Measurements from ENCODE around the gene TRIM52.
"Not testable (repeated sequence)": the region's sequence is repeated elsewhere in the genome, so short reads cannot be mapped to it uniquely, and the experiment has no call there.

The TRIM52 gene

GRCh38 chr5:181260720-181261319 is at the start of gene TRIM52:
Gene TRIM52 (minus strand): TSS chr5:181261143. CDS start chr5:181260813, 330 bp downstream.
- peak; percentile 86 for DNase-seq (ENCODE audit: low read depth)

DNA sequence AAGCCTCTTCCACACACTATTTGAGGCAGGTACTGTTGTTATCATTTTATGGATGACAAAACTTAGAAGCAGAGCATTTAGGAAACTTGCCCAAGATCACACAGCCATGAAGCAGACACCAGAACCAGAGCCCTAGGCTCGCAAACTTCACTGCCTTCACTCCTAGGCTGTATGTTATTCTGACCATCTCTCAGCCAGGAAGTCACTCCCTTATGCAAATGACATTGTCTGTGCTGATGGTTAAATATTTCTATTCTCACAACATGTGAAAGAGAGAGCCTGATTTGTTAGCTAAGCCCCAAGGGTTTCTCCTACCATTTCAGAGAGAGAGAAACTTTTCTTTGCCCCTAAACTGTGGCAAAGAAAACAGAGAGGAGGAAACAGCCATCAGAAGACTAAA is 26.4 kb upstream of the TRIM52 start:
- DNase-seq (ENCODE audit: low read depth): not testable (repeated sequence)

- not testable (repeated sequence) for DNase-seq (ENCODE audit: low read depth)
Observed at GRCh38 chr5:181285962-181286705, 25.2 kb upstream of the TRIM52 start.

DNA sequence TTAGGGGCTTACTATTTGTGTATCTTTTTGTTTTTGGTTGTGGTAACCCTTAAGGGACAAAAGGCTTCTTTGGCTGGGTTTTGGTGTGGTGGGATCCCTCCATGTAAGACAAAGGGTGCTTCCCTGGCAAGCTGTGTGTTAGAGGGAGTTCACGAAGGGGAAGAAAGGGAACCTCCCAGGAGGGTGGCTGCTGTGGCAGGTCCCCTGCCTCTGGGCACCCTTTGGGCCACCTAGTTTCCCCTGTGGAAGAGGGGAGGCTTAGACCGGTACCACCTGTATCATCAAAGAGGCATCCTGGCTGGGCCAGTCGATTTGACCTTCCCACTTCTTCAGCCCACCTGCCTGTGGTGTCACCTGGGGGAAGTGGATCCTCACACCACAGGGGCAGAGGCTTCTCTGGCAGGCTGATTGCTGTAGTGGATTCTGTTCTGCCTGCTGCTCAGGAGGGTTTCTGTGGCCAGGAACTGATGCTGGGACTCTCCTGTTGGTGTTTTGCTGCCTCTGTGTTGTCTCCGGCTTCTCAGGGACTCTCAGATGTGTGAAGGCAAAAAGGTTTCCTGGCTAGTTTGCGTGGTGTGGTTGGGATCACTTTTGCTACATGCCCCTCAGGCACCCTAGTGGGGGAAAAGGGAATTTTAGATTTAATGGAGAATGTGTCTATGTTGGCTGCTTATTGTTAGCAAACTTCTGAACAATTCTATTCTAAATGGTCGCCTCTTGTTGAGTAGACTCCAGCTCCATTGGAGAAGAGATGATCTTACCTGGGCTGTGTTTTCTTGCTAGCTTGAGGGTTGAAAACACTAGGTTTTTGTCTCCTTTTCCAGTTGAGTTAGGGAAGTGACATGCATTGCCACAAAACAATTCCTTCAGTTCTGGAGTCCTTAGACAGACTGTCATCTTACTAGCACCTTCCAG is 23.2 kb upstream of the TRIM52 start:
- DNase-seq (ENCODE audit: low read depth): not testable (repeated sequence)

GRCh38 chr5:181283347-181283746 is 22.4 kb upstream of the TRIM52 start:
- no peak for DNase-seq (ENCODE audit: low read depth)

- DNase-seq (ENCODE audit: low read depth): no peak
Observed at GRCh38 chr5:181282874-181283273, 21.9 kb upstream of the TRIM52 start.

- not testable (repeated sequence) for DNase-seq (ENCODE audit: low read depth)
Observed at GRCh38 chr5:181282415-181282814, 21.5 kb upstream of the TRIM52 start.

- no peak for DNase-seq (ENCODE audit: low read depth)
Observed at GRCh38 chr5:181281984-181282316, 21.0 kb upstream of the TRIM52 start.

- DNase-seq (ENCODE audit: low read depth): no peak
Observed at GRCh38 chr5:181281077-181281983, 20.4 kb upstream of the TRIM52 start.

- no peak for DNase-seq (ENCODE audit: low read depth)
Observed at GRCh38 chr5:181280251-181280762, 19.4 kb upstream of the TRIM52 start.

- DNase-seq (ENCODE audit: low read depth): not testable (repeated sequence)
Observed at GRCh38 chr5:181273433-181273744, 12.4 kb upstream of the TRIM52 start.

DNA sequence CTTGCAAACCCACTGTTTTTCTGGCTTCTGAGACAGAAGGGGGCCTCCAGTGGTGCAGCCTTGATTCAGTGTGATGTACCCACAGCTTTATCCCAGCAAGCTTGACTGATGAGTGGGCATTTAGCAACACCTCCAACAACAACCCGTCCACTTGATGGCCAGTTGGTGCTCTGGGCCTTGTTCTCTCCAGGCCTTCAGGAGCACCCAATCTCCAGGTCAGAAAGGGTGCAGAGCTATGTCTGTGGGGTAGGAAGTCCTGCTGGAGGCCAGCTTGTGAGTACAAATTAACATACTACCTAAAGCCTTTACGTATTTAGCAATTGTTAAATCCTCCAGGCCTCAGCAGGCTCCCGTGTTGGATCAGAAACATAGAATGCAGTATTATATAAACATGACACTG is 10.1 kb upstream of the TRIM52 start:
- DNase-seq (ENCODE audit: low read depth): no peak

GRCh38 chr5:181267907-181268306 is 7.0 kb upstream of the TRIM52 start:
- not testable (repeated sequence) for DNase-seq (ENCODE audit: low read depth)

DNA sequence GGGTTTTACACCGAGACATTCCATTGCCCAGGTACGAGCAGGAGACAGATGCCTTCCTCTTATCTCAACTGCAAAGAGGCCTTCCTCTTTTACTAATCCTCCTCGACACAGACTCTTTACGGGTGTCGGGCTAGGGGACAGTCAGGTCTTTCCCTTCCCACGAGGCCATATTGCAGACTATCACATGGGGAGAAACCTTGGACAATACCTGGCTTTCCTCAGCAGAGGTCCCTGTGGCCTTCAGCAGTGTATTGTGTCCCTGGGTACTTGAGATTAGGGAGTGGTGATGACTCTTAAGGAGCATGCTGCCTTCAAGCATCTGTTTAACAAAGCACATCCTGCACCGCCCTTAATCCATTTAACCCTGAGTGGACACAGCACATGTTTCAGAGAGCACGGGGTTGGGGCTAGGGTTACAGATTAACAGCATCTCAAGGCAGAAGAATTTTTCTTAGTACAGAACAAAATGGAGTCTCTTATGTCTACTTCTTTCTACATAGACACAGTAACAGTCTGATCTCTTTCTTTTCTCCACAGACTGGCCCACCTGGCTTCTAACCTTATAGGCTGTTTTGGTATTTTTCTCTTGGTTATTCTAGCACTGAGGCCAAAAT is 6.5 kb upstream of the TRIM52 start:
- DNase-seq (ENCODE audit: low read depth): not testable (repeated sequence)

GRCh38 chr5:181265092-181265671 is 4.2 kb upstream of the TRIM52 start:
- no peak for DNase-seq (ENCODE audit: low read depth)

DNA sequence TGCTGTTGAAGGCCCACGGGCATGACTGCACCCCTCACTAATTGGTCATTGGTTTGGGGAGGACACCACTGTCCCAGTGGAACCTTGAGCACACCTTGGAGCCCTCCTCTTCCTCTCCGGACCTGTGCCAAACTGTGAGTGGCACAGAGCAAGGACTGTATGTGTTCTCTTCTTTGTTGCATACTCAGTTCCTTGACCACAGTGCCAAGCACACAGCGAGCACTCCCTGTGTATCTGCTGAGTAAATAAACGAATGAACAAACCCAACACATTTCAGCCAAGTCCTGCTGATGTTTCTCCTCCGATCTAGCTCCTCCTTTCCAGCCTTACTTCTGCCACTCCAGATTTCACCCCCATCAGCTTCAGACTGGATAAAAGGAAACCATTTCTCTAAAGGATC is 2.7 kb upstream of the TRIM52 start:
- no peak for DNase-seq (ENCODE audit: low read depth)

DNA sequence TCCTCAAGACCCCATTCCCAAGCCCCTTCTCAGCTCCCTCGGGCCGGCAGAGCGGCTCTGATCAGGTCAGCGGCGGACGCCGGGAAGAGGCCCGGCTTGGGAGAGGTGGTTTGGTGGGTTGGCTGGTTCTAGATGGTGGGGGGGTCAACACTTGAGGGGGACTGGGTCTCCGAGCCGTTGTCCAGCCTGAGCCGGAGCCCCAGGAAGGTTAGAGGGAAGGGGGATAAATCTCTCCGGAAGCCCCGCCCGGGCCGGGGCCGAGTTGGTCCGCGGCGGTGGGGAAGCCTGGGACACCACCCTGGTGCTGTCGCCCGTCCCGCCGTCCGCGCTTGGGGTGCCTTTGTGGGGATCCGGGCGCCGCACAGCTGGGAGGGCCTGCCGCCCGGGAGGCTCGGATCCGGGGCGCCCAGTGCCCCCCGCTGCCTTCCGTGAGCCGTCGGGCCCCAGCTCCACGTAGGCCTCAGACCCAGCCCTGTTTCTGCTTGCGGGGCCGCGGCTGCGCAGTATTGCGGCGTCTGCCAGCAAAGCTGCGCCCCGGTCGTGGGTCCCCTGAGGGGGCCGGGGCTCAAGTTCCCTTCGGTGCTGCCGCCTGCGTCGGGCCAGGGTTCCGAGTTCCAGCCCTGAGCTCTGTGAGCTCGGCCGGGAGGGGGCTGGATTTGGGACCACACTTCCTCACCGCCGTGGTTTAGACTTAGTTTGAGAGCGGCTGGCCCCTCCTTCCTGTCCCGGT is 542 bp upstream of the TRIM52 start:
- DNase-seq (ENCODE audit: low read depth): peak; percentile 56

DNA sequence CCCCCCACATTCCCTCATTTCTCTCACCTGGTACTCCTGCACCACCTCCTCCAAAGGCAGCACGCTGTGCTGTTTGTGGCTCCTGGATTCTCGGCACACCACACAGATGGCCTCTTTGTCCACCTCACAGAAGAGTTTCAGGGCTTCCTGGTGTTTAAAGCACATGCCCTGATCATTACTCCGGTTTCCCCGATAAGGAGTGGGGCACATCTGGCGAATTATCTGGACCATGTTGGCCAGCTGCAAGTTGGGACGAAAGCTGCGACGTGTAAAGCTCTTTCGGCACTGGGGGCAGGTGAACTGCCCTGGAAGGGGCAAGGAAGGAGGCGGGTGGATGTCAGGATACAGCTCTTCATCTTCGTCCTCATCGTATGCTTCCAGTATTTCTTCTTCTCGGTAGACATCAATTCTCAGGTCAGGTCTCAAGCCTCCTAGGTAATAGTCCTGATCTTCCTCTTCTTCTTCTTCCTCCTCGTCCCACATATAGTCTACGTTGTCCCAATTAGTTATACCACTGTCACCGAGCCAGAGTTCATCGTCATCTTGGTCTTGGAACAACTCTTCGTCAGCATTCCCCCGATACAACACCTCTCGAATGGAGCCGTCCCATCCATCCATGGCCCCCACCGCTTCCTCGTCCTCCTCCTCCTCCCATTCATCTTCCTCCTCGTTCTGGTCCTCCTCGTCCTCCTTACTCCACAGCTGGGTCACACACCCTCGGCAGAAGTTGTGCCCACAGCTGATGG is 796 bp downstream of the TRIM52 start:
- DNase-seq (ENCODE audit: low read depth): no peak

- no peak for DNase-seq (ENCODE audit: low read depth)
Observed at GRCh38 chr5:181259283-181259682, 1.7 kb downstream of the TRIM52 start.
